Osteoblast (primary cell): ENCODE results near the gene GRIK4. TPM values are rescaled to one million over a fixed set of nuclear protein-coding genes. Genes with fewer than 3 reads are reported as not detected.

Experiments
- DNase-seq: peaks from one replicate; pipeline ENCODE4 v3.0.0; 2011; ENCODE audit warnings: low spot score, mixed read lengths; ENCODE audit not compliant: insufficient read length; ENCODE audit errors: missing footprints
- H2AFZ ChIP-seq: 2 replicates; pipeline ENCODE4 v1.6.0; 2011; ENCODE audit warnings: mild to moderate bottlenecking, low read length
- H3K27ac ChIP-seq: 2 replicates; pipeline ENCODE4 v1.5.1; 2011; ENCODE audit warnings: mild to moderate bottlenecking, low read depth, low read length, moderate library complexity
- H3K27me3 ChIP-seq: 2 replicates; pipeline ENCODE4 v1.6.0; 2012; ENCODE audit warnings: mild to moderate bottlenecking, control low read depth, inconsistent platforms, low read length, moderate library complexity; ENCODE audit not compliant: insufficient read depth
- H3K36me3 ChIP-seq: 2 replicates; pipeline ENCODE4 v1.5.1; 2011; ENCODE audit warnings: mild to moderate bottlenecking, low read length, control low read depth, moderate library complexity; ENCODE audit not compliant: insufficient read depth
- H3K4me1 ChIP-seq: 2 replicates; pipeline ENCODE4 v1.5.1; 2011; ENCODE audit warnings: mild to moderate bottlenecking, low read length, control low read depth, moderate library complexity; ENCODE audit not compliant: insufficient read depth
- H3K4me2 ChIP-seq: 2 replicates; pipeline ENCODE4 v1.6.0; 2011; ENCODE audit warnings: mild to moderate bottlenecking, low read length; ENCODE audit not compliant: insufficient read depth
- H3K4me3 ChIP-seq: fragments of 200-600 bp; sonication (generic); 3 replicates; pipeline ENCODE4 v1.5.1; 2012; ENCODE audit warnings: mild to moderate bottlenecking, low read length, inconsistent platforms; ENCODE audit not compliant: insufficient read depth
- H3K79me2 ChIP-seq: 2 replicates; pipeline ENCODE4 v1.6.0; 2012; ENCODE audit warnings: mild to moderate bottlenecking, low read length, control low read depth, inconsistent platforms; ENCODE audit not compliant: insufficient read depth
- H3K9me3 ChIP-seq: 2 replicates; pipeline ENCODE4 v1.5.1; 2011; ENCODE audit warnings: low read depth, low read length, control low read depth
- H4K20me1 ChIP-seq: 2 replicates; pipeline ENCODE4 v1.6.0; 2012; ENCODE audit warnings: mild to moderate bottlenecking, low read length, control low read depth; ENCODE audit not compliant: insufficient read depth
- total RNA-seq: library from RNA; depleted of rRNA; stranded (reverse); fragments of >200 nt; gene quantifications from 2 replicates; pipeline ENCODE4 v1.2.3, GENCODE V29; 2012
- TF ChIP-seq, protein P1 (sequence below): IDR thresholded peaks from 2 replicates; pipeline ENCODE4 v1.5.1; 2011; ENCODE audit warnings: mild to moderate bottlenecking, low read depth, low read length, moderate library complexity; ENCODE audit errors: extremely low read depth

The GRIK4 gene
- total RNA-seq, 1 donor: under 0.01 TPM

GRCh38 chr11:120717042-120717441, 205.5 kb downstream of the GRIK4 start:
- Histone ChIP-seq H2AFZ (no peak overlapping the region), H3K4me1 (peaks cover 2% of the 10 kb centered on the region), H3K4me3 (no peak overlapping the region), H3K79me2 (no peaks in the 10 kb centered on the region), H3K36me3 (no peaks in the 10 kb centered on the region), H4K20me1 (no peaks in the 10 kb centered on the region), H3K9me3 (no peaks in the 10 kb centered on the region), H3K27ac (no peak overlapping the region), H3K27me3 (peaks cover 22% of the 10 kb centered on the region), H3K4me2 (no peak overlapping the region)
- TF ChIP-seq, protein P1, sequence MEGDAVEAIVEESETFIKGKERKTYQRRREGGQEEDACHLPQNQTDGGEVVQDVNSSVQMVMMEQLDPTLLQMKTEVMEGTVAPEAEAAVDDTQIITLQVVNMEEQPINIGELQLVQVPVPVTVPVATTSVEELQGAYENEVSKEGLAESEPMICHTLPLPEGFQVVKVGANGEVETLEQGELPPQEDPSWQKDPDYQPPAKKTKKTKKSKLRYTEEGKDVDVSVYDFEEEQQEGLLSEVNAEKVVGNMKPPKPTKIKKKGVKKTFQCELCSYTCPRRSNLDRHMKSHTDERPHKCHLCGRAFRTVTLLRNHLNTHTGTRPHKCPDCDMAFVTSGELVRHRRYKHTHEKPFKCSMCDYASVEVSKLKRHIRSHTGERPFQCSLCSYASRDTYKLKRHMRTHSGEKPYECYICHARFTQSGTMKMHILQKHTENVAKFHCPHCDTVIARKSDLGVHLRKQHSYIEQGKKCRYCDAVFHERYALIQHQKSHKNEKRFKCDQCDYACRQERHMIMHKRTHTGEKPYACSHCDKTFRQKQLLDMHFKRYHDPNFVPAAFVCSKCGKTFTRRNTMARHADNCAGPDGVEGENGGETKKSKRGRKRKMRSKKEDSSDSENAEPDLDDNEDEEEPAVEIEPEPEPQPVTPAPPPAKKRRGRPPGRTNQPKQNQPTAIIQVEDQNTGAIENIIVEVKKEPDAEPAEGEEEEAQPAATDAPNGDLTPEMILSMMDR: no peak
- peak; percentile 41 for DNase-seq

- Histone ChIP-seq H3K79me2 (no peaks in the 10 kb centered on the region), H3K4me2 (no peak overlapping the region), H3K9me3 (no peaks in the 10 kb centered on the region), H3K27me3 (peaks cover 22% of the 10 kb centered on the region), H3K4me1 (no peaks in the 10 kb centered on the region), H3K4me3 (no peak overlapping the region), H3K27ac (no peak overlapping the region), H2AFZ (no peak overlapping the region), H3K36me3 (no peaks in the 10 kb centered on the region), H4K20me1 (no peaks in the 10 kb centered on the region)
- no peak for DNase-seq
- TF ChIP-seq, protein P1: no peak
Measured at GRCh38 chr11:120717623-120718022, 206.1 kb downstream of the GRIK4 start.

DNA sequence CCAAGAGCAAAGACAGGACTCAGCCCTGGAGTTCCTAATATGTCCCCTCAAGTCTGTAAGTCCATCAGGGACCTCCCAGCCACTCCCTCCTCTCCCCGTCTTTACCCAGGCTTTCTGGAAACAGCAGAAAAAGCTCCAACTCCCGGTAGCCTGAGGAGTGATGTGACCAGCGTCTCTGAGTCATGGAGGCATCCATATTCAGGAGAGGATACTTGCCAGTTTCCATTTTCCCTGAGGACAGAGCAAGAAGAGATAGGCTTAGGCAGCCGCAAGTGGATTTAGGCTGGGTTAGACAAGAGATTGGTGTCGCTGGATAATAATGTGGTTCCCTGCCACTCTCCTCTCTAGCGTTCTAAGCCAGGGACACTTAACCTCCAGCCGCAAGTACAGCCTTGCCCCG, 206.6 kb downstream of the GRIK4 start:
- H3K27ac ChIP-seq: no peak overlapping the region
- H2AFZ ChIP-seq: no peak overlapping the region

GRCh38 chr11:120719348-120719747, 207.8 kb downstream of the GRIK4 start:
- Histone ChIP-seq H3K4me3 (no peak overlapping the region), H3K4me2 (no peak overlapping the region), H3K27me3 (peaks cover 20% of the 10 kb centered on the region), H3K9me3 (no peaks in the 10 kb centered on the region), H2AFZ (no peak overlapping the region), H3K36me3 (no peaks in the 10 kb centered on the region), H4K20me1 (no peaks in the 10 kb centered on the region), H3K4me1 (no peaks in the 10 kb centered on the region), H3K27ac (no peak overlapping the region), H3K79me2 (no peaks in the 10 kb centered on the region)
- DNase-seq: peak; percentile 78
- TF ChIP-seq, protein P1: no peak

More for the DNA sequence above, 206.6 kb downstream of the GRIK4 start:
- Histone ChIP-seq H3K9me3 (no peaks in the 10 kb centered on the region), H4K20me1 (no peaks in the 10 kb centered on the region), H3K4me2 (no peak overlapping the region), H3K4me3 (no peak overlapping the region), H3K36me3 (no peaks in the 10 kb centered on the region), H3K4me1 (no peaks in the 10 kb centered on the region), H3K79me2 (no peaks in the 10 kb centered on the region), H3K27me3 (peaks cover 22% of the 10 kb centered on the region)
- no peak for DNase-seq
- TF ChIP-seq, protein P1: no peak
